GM21825 (cell line): ENCODE data around the gene DHPS.
"Not testable (repeated sequence)": the region's sequence is repeated elsewhere in the genome, so short reads cannot be mapped to it uniquely, and the experiment has no call there.

ENCODE experiments used
- ATAC-seq: cut with Tn5 transposase; IDR thresholded peaks from one replicate; pipeline ENCODE4 v1.9.1; 2021; ENCODE audit warnings: mild to moderate bottlenecking, moderate library complexity; ENCODE audit not compliant: unreplicated experiment

Gene DHPS

DNA sequence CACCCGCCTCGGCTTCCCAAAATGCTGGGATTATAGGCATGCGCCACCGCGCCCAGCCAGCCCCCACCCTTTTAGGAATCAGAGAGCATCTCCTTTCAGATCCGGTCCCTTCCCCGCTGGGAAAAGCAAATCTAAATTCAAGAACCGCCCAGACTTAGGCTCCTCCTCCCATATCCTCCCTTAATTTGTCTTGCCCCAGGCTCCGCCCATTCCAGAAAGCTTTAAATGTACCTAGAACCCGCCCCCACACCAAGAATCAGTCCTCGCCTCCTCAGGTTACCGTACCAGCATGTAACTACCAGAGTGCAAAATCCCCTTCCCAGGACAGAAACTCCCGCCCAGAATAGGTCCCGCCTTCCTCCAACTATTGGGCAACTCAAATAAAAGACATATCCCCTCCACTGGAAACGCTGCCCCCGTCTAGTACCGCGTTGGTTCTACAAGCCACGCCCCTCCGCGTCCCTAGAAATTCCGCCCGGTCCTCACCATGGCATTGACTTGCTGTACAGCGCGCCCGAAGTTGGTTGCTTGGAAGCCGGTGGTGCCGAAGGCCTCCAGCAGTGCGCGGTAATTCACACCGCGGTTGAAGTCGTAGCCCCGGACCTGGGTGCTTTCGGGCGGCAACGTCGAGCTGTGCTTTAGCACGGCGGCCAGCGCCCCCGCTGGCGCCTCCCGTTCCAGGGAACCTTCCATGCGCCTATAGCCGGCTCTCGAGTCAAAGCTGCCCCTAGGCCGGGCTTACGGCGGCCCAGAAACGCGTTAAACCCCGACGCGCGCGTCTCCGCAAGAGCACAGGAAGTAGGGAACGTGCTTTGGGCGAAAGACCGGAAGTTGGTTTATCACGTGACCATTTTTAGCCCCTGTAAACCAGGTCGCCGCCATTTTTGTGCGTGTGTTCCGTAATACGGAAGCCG is at the start of gene DHPS:
Gene DHPS, minus strand, starts transcription at position 807 of the 914 bp plus-strand sequence. Its CDS starts 114 bp downstream, at position 693.
- ATAC-seq, result peak; percentile 60

GRCh38 chr19:12731337-12731736 is 49.7 kb upstream of the DHPS start:
- no peak for ATAC-seq

DNA sequence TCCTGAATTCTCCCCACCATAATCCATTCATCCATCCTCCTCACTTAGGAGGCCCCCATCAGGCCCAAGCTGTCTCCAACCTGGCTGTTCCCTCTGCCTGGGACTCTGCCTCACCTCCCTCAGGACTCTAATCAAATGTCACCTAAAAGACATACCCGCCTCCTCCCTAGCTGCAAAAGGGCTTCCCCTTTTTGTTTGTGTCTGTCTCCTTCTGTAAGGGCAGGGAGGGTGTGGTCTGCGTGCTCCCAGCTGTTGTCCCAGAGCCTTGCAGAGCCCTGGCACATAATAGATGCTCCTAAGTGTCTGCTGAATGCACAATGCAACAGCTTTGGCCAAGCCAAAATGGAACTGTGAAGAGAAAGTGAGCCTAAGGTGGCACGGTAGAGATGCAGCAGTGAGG is 48.4 kb upstream of the DHPS start:
- no peak for ATAC-seq

- ATAC-seq, result no peak
Observed at GRCh38 chr19:12727745-12728433, 46.2 kb upstream of the DHPS start.

DNA sequence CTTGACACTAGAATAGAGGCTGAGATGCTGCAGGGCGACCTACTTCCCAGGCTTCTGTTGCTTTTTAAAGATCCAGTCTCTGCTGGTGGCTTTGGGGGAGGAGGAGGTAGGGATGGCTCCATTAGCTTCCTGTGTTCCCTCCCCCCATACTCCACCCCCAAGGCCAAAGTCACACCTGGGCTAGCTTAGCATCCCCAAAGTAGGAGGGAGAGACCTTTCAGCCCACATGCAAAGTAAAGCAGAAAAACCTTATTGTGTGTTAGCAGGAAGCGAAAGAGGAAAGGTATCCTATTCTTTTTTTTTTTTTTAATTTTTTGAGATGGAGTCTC is 45.3 kb upstream of the DHPS start:
- ATAC-seq, result no peak

DNA sequence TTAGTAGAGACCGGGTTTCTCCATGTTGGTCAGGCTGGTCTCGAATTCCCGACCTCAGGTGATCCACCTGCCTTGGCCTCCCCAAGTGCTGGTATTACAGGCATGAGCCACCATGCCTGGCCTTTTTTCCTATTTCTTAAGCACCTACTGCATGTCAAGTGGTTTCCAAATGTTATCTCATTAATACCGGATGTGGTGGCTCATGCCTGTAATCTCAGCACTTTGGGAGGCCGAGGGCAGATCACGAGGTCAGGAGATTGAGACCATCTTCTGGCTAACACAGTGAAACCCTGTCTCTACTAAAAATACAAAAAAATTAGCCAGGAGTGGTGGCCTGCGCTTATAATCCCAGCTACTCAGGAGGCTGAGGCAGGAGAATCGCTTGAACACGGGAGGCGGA is 43.9 kb upstream of the DHPS start:
- not testable (repeated sequence) for ATAC-seq

- no peak for ATAC-seq
Observed at GRCh38 chr19:12723641-12724426, 42.2 kb upstream of the DHPS start, which contains the start of gene TNPO2. Gene TNPO2, minus strand, starts transcription at chr19:12723932. Its CDS starts 2,955 bp downstream, at chr19:12720977.

GRCh38 chr19:12723381-12723640 is 41.6 kb upstream of the DHPS start:
- no peak for ATAC-seq

DNA sequence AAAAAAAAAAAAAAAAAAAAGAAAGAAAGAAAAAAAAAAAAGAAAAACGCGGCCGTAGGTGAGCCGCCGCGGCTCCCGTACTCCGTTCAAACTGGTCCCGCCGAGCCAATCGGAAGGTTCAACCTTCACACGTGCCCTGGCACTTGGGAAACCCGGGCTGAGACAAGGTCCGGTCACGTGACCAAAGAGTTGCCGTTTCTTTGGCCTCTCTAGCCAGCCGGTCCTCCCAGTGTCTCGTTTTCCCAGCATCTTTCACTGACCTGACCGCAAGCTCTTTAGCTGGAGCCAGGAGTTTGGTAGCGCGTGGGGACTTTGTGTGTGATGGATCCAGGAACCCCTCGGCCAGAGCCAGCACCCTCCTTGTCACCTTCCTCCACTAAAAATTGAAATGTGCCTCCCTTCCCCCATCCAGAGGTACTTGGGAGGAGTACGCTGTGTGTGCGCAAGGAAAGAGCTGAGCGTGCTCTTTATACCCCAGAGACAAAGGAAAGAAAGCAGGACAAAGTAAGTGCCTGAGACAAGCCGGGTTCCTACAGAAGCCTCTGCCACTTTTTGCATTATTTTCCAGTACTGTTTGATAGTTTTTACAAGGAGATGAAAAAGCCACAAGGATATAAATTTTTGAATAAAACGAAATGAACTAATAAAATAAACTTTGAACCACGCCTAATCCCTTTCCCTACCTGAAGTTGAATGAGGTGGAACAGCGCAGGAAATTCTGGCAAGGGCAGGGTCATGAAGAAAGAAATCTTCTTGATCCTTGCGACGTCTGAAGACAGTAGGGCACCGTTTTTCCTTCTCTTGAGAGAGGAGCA is 41.1 kb upstream of the DHPS start:
- peak; percentile 56 for ATAC-seq

GRCh38 chr19:12721656-12722565 is 40.2 kb upstream of the DHPS start:
- no peak for ATAC-seq

DNA sequence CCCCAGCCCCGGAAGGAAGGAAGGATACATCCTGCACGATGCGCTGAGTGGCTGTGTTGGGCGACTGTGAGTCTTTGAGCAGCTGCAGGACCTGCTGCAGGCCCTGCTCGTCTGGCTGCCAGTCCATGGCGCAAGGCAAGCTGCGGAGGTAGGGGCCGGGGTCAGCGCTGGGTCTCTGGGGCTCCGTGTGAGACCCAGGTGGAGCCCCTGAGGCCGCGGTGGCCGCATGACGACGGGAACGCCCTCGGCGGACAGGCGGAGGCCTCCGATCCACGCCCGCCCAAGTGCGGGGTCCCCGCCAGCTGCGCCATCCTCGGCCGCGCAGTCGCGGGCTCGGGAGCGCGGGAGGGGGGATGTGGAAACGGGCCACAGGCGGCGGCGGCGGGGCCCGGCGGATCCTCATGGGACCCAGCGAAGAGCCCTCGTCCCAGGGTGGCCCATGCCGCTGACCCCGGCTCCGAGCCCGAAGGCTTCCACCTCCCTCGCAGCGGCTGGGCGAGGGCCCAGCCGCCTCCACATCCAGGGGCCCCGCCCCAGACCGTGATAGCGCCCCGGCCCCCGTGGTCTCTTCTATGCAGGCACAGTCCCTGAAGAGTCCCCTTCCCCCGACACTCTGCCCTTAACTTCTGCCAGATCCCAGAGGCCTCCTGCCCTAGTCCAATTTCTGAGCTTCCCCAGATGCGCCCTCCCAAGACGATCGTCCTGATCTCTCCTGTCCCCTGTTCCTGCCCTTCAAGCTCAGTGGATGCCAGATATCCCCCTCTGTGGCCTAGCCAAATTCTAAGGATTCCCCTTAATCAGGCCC is 39.4 kb upstream of the DHPS start:
- no peak for ATAC-seq

DNA sequence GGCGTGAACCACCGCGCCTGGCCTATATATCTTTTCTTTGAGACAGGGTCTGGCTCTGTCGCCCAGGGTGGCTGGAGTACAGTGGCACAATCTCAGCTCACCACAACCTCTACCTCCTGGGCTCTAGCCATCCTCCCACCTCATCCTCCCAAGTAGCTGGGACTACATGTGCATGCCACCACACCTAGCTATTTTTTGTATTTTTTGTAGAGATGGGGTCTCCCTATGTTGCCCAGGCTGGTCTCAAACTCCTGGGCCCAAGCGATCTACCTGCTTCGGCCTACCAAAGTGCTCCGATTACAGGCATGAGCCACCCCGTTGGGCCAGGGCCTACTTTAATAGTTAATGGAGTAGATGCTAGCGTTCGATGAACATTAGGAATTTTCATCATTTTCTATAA is 38.6 kb upstream of the DHPS start:
- ATAC-seq, result no peak

DNA sequence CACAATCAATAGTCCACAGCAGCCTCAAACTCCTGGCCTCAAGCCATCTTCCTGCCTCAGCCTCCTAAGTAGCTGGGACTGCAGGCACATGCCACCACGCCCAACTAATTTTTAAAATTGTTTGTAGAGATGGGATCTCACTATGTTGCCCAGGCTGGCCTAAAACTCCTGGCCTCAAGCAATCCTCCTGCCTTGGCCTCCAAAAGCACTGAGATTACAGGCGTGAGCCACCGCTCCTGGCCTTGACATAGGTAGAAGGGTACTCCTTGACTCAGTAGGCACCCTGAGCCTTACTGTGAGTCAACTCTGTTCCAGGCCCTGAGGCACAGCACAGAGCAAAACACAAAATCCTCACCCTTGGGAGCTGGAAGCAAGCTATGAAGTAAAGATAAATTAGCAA is 34.2 kb upstream of the DHPS start:
- no peak for ATAC-seq

GRCh38 chr19:12715102-12715501 is 33.4 kb upstream of the DHPS start:
- ATAC-seq, result no peak

DNA sequence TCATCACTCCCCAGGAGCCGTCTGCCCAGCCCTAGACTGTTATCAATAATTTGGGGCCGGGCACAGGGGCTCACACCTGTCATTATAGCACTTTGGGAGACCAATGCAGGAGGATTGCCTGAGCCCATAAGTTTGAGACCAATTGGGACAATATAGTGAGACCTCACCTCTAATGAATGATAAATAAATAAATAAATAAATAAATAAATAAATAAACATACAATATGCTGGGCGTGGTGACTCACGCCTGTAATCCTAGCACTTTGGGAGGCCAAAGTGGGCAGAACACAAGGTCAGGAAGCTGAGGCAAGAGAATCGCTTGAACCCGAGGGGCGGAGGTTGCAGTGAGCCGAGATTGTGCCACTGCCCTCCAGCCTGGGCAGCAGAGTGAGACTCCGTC is 31.6 kb upstream of the DHPS start:
- ATAC-seq, result not testable (repeated sequence)

- ATAC-seq, result not testable (repeated sequence)
Observed at GRCh38 chr19:12712077-12712476, 30.4 kb upstream of the DHPS start.

DNA sequence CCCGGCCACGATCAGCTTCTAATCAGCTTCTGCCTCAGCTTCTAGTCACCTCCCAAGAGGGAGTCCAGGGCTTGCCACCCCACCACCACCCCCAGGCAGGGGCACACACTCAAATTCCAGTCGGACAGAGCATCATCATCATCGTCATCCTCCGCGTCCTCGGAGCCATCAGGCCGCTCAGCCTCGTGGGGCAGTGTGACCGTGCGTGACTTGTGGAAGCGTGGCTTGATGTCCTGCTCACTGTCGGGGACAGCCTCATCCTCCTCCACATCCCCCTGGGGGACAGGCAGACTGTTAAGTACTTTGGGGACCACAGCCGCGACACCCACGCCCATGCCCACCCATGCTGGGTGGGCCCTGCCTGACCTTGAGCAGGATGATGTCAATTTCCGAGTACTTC is 29.5 kb upstream of the DHPS start:
- ATAC-seq, result no peak

GRCh38 chr19:12708641-12709040 is 27.0 kb upstream of the DHPS start:
- no peak for ATAC-seq

DNA sequence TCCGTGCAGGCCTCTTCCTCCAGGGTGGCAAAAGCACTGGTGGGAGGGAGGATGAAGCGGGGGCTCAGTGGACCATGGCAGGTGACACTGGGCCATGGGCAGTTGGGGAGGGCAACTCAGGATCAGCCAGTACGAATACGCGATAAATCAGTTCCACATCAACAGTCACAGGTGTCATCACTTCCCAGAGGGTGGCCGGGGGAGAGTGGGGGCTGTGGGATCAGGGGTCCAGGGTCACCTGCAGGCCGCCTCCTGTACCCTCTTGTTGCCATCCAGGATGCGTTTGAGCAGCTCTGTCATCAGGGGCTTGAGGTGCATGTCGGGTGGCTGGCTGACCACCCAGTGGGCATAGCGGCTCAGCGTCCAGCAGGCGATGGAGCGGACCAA is 24.6 kb upstream of the DHPS start:
- no peak for ATAC-seq
